Measurements from ENCODE around the gene RPS6KC1.

- TF ChIP-seq CTCF (IDR thresholded peaks at IDR 0.05) (no peak), POLR2A (IDR thresholded peaks at IDR 0.05) (no peak), EP300 (IDR thresholded peaks at IDR 0.05) (no peak)
These were observed 55.3 kb downstream of the RPS6KC1 start for GRCh38 chr1:213106298-213106697.

Data from ovary (tissue), 3 donors.